Measurements from ENCODE around the gene SUN3. TPM values are rescaled to one million over a fixed set of nuclear protein-coding genes. Genes with fewer than 3 reads are reported as not detected.

SUN3 gene
- total and polyA plus RNA-seq, 2 of the 13 experiments (the other 11 are each of a cell fraction or from before 2014, with no cell fraction given): not detected

DNA sequence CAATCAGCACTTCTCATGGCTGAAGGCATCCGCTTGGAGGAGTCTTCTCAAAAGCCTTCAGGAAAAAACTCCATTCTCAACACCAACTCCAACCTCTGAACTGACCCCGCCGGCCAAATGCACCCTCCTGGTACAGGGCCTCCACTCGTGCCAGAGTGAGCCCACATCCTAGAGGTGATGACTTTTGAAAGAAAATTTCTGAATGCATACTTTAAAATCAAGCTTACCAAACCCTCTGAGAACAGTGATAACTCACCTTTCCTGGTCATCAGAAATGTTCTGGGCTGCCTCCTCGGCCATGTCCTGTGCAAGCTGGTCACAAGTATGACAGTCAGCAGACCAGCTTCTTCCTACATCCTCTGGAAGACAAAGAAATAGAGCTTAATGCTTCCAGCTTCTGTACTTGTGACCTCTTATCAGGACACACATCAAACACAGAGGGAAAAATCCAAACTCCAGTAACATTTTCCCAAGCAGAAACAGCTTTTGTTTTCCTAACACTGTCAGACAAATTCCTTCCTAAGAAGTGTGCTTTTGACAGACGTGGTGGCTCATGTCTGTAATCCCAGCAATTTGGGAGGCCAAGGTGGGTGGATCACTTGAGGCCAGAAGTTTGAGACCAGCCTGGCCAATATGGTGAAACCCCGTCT, 80.6 kb downstream of the SUN3 start, which contains the start of gene PKD1L1 (continued):
- TF ChIP-seq, protein P1, sequence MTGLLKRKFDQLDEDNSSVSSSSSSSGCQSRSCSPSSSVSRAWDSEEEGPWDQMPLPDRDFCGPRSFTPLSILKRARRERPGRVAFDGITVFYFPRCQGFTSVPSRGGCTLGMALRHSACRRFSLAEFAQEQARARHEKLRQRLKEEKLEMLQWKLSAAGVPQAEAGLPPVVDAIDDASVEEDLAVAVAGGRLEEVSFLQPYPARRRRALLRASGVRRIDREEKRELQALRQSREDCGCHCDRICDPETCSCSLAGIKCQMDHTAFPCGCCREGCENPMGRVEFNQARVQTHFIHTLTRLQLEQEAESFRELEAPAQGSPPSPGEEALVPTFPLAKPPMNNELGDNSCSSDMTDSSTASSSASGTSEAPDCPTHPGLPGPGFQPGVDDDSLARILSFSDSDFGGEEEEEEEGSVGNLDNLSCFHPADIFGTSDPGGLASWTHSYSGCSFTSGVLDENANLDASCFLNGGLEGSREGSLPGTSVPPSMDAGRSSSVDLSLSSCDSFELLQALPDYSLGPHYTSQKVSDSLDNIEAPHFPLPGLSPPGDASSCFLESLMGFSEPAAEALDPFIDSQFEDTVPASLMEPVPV (CRISPR knock-in tag; IDR thresholded peaks at IDR 0.05): no peak
- TF ChIP-seq EHMT2 (IDR thresholded peaks at IDR 0.05; ENCODE audit: borderline replicate concordance, low read depth, low read length) (no peak), SYNCRIP (IDR thresholded peaks at IDR 0.05; ENCODE audit: insufficient read depth, low read depth, low read length) (no peak), RBAK (CRISPR knock-in tag; IDR thresholded peaks at IDR 0.05) (no peak), ZNF143 (CRISPR knock-in tag; IDR thresholded peaks at IDR 0.05) (no peak), ZNF569 (CRISPR knock-in tag; IDR thresholded peaks at IDR 0.05; ENCODE audit: borderline replicate concordance) (no peak)
- TF ChIP-seq, protein P2, sequence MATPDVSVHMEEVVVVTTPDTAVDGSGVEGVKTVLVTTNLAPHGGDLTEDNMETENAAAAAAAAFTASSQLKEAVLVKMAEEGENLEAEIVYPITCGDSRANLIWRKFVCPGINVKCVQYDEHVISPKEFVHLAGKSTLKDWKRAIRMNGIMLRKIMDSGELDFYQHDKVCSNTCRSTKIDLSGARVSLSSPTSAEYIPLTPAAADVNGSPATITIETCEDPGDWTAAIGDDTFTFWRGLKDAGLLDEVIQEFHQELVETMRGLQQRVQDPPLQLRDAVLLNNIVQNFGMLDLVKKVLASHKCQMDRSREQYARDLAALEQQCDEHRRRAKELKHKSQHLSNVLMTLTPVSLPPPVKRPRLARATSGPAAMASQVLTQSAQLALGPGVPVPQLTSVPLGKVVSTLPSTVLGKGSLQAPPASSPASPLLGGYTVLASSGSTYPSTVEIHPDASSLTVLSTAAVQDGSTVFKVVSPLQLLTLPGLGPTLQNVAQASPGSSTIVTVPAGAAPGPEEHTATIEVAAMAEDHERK (CRISPR knock-in tag; IDR thresholded peaks at IDR 0.05; ENCODE audit: low read depth): no peak
- TF ChIP-seq, protein P3, sequence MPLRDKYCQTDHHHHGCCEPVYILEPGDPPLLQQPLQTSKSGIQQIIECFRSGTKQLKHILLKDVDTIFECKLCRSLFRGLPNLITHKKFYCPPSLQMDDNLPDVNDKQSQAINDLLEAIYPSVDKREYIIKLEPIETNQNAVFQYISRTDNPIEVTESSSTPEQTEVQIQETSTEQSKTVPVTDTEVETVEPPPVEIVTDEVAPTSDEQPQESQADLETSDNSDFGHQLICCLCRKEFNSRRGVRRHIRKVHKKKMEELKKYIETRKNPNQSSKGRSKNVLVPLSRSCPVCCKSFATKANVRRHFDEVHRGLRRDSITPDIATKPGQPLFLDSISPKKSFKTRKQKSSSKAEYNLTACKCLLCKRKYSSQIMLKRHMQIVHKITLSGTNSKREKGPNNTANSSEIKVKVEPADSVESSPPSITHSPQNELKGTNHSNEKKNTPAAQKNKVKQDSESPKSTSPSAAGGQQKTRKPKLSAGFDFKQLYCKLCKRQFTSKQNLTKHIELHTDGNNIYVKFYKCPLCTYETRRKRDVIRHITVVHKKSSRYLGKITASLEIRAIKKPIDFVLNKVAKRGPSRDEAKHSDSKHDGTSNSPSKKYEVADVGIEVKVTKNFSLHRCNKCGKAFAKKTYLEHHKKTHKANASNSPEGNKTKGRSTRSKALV (CRISPR knock-in tag; IDR thresholded peaks at IDR 0.05): no peak
- TF ChIP-seq, protein P4, sequence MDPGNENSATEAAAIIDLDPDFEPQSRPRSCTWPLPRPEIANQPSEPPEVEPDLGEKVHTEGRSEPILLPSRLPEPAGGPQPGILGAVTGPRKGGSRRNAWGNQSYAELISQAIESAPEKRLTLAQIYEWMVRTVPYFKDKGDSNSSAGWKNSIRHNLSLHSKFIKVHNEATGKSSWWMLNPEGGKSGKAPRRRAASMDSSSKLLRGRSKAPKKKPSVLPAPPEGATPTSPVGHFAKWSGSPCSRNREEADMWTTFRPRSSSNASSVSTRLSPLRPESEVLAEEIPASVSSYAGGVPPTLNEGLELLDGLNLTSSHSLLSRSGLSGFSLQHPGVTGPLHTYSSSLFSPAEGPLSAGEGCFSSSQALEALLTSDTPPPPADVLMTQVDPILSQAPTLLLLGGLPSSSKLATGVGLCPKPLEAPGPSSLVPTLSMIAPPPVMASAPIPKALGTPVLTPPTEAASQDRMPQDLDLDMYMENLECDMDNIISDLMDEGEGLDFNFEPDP (CRISPR knock-in tag; conservative IDR thresholded peaks at IDR 0.05): no peak

Data from HepG2 (cell line).